GM19025 (cell line): ENCODE measurements around the gene SYNGR2.

ENCODE experiments used
- ATAC-seq: cut with Tn5 transposase; IDR thresholded peaks from one replicate; pipeline ENCODE4 v1.9.1; 2021; ENCODE audit warnings: mild to moderate bottlenecking, low read depth, moderate library complexity; ENCODE audit not compliant: unreplicated experiment

The SYNGR2 gene

GRCh38 chr17:78142119-78142861, 26.1 kb upstream of the SYNGR2 start:
- no peak for ATAC-seq

GRCh38 chr17:78143214-78144146, 24.9 kb upstream of the SYNGR2 start:
- ATAC-seq, result no peak

- no peak for ATAC-seq
Observed at GRCh38 chr17:78144147-78144719, 24.1 kb upstream of the SYNGR2 start.

- ATAC-seq, result no peak
Observed at GRCh38 chr17:78144736-78145641, 23.4 kb upstream of the SYNGR2 start.

GRCh38 chr17:78146471-78146869, 21.9 kb upstream of the SYNGR2 start:
- no peak for ATAC-seq

GRCh38 chr17:78146881-78147280, 21.5 kb upstream of the SYNGR2 start:
- no peak for ATAC-seq

- ATAC-seq, result peak; percentile 40
Observed at GRCh38 chr17:78147315-78147998, 20.9 kb upstream of the SYNGR2 start.

- no peak for ATAC-seq
Observed at GRCh38 chr17:78148286-78149016, 19.9 kb upstream of the SYNGR2 start.

- no peak for ATAC-seq
Observed at GRCh38 chr17:78151514-78152008, 16.8 kb upstream of the SYNGR2 start.

- peak; percentile 42 for ATAC-seq
Observed at GRCh38 chr17:78154903-78155811, 13.2 kb upstream of the SYNGR2 start.

- ATAC-seq, result no peak
Observed at GRCh38 chr17:78159575-78160158, 8.7 kb upstream of the SYNGR2 start.

- ATAC-seq, result no peak
Observed at GRCh38 chr17:78163881-78164747, 4.3 kb upstream of the SYNGR2 start.

- no peak for ATAC-seq
Observed at GRCh38 chr17:78164748-78165607, 3.4 kb upstream of the SYNGR2 start.

- ATAC-seq, result no peak
Observed at GRCh38 chr17:78166416-78166815, 2.0 kb upstream of the SYNGR2 start.
